Loucy (cell line): ENCODE measurements around the gene RUNX2.

Experiments
- H2AFZ ChIP-seq: fragments of 200-600 bp; sonication (generic); 2 replicates; pipeline ENCODE4 v1.6.0; 2016; ENCODE audit warnings: antibody characterized with exemption, mild to moderate bottlenecking, low read length, moderate library complexity
- H3F3A ChIP-seq: fragments of 200-600 bp; 2 replicates; pipeline ENCODE4 v1.6.0; 2016; ENCODE audit warnings: antibody characterized with exemption, low read depth, mild to moderate bottlenecking
- H3K27me3 ChIP-seq: fragments of 200-600 bp; sonication (generic); 2 replicates; pipeline ENCODE4 v1.6.1; 2014; ENCODE audit warnings: low read length, mild to moderate bottlenecking; ENCODE audit not compliant: insufficient read depth, poor library complexity, severe bottlenecking
- H3K36me3 ChIP-seq: fragments of 200-600 bp; sonication (generic); 2 replicates; pipeline ENCODE4 v1.6.1; 2016; ENCODE audit warnings: low read length; ENCODE audit not compliant: insufficient read depth
- H3K4me1 ChIP-seq: fragments of 200-600 bp; sonication (generic); 2 replicates; pipeline ENCODE4 v1.5.1; 2014; ENCODE audit warnings: low read length, mild to moderate bottlenecking; ENCODE audit not compliant: insufficient read depth, poor library complexity, severe bottlenecking
- H3K4me2 ChIP-seq: fragments of 200-600 bp; sonication (generic); 2 replicates; pipeline ENCODE4 v1.6.0; 2014; ENCODE audit warnings: antibody characterized with exemption, low read length, low read depth, mild to moderate bottlenecking; ENCODE audit not compliant: poor library complexity, severe bottlenecking
- H3K4me3 ChIP-seq: fragments of 200-600 bp; sonication (generic); 2 replicates; pipeline ENCODE4 v1.5.1; 2014; ENCODE audit warnings: low read length, mild to moderate bottlenecking, mixed read lengths; ENCODE audit not compliant: poor library complexity, severe bottlenecking
- H3K79me2 ChIP-seq: fragments of 200-600 bp; sonication (generic); 2 replicates; pipeline ENCODE4 v1.6.1; 2014; ENCODE audit warnings: low read length; ENCODE audit not compliant: insufficient read depth
- H3K9ac ChIP-seq: fragments of 200-600 bp; sonication (generic); 2 replicates; pipeline ENCODE4 v1.6.0; 2014; ENCODE audit warnings: mild to moderate bottlenecking, low read depth, low read length, moderate library complexity; ENCODE audit not compliant: poor library complexity, severe bottlenecking
- H3K9me2 ChIP-seq: fragments of 200-600 bp; sonication (generic); replicated peaks from 2 replicates; pipeline ENCODE4 v1.6.1; 2016; ENCODE audit warnings: low read depth, low read length, mixed read lengths
- H3K9me3 ChIP-seq: fragments of 200-600 bp; sonication (generic); 2 replicates; pipeline ENCODE4 v1.6.1; 2014; ENCODE audit warnings: mild to moderate bottlenecking, antibody characterized with exemption, low read length, low read depth; ENCODE audit not compliant: insufficient read depth
- H4K20me1 ChIP-seq: fragments of 200-600 bp; sonication (generic); 2 replicates; pipeline ENCODE4 v1.6.0; 2014; ENCODE audit warnings: antibody characterized with exemption, low read length, mild to moderate bottlenecking; ENCODE audit not compliant: insufficient read depth, poor library complexity, severe bottlenecking
- EZH2phosphoT487 ChIP-seq: fragments of 200-600 bp; IDR thresholded peaks from 2 replicates; pipeline ENCODE4 v1.6.1; 2018; ENCODE audit warnings: antibody characterized with exemption, mild to moderate bottlenecking, moderate library complexity, borderline replicate concordance
- TF ChIP-seq, protein P1 (sequence below): fragments of 200-600 bp; sonication (generic); conservative IDR thresholded peaks from 2 replicates; pipeline ENCODE4 v1.5.1; 2014; ENCODE audit warnings: mild to moderate bottlenecking, antibody characterized with exemption, low read length

RUNX2 gene

DNA sequence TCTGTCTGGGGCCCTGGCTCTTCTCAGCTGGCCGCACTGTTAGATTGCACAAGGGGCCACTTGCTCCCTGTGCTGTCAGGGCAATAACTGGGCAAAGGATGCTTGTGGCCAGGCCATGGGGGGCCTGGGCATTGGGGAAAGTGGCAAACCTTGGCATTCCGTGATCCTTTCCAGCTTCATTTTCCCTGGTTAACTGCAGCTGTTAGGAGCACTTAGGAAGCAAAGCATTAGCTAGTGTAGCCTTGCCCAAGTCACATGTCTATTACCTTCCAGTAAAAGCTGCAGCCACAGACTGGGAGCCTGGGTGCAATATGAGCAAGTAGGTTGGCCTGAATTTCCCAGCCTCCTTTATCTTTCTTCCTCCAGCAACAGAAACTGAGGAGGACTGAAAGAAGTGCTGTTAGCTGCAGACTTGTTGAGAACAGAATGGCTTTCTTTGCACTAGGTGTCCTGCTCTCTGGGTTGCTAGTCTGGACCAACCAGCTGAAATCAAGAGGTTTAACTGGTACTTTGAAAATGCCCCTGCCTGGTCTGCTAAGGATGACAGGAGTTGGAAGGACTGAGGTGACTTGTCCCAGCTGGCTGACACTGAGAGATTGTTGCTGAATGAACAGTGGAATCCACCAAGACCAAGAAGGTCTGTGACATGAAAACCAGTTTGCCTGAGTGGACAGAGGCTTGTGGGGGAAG is 361.9 kb downstream of the RUNX2 start:
- H2AFZ ChIP-seq, result no peak overlapping the region
- no peak overlapping the region for H3K9ac ChIP-seq
- TF ChIP-seq, protein P1, sequence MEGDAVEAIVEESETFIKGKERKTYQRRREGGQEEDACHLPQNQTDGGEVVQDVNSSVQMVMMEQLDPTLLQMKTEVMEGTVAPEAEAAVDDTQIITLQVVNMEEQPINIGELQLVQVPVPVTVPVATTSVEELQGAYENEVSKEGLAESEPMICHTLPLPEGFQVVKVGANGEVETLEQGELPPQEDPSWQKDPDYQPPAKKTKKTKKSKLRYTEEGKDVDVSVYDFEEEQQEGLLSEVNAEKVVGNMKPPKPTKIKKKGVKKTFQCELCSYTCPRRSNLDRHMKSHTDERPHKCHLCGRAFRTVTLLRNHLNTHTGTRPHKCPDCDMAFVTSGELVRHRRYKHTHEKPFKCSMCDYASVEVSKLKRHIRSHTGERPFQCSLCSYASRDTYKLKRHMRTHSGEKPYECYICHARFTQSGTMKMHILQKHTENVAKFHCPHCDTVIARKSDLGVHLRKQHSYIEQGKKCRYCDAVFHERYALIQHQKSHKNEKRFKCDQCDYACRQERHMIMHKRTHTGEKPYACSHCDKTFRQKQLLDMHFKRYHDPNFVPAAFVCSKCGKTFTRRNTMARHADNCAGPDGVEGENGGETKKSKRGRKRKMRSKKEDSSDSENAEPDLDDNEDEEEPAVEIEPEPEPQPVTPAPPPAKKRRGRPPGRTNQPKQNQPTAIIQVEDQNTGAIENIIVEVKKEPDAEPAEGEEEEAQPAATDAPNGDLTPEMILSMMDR, result no peak
- TF ChIP-seq EZH2phosphoT487, result no peak
- H3K79me2 ChIP-seq, result no peaks in the 10 kb centered on the region
- peaks cover 18% of the 10 kb centered on the region for H3K4me1 ChIP-seq
- H3K4me3 ChIP-seq, result no peak overlapping the region
- H3K9me3 ChIP-seq, result no peaks in the 10 kb centered on the region
- H3K4me2 ChIP-seq, result no peak overlapping the region
- no peaks in the 10 kb centered on the region for H3K27me3 ChIP-seq
- no peaks in the 10 kb centered on the region for H3K36me3 ChIP-seq
- no peaks in the 10 kb centered on the region for H3F3A ChIP-seq
- no peaks in the 10 kb centered on the region for H3K9me2 ChIP-seq
- H4K20me1 ChIP-seq, result no peaks in the 10 kb centered on the region

DNA sequence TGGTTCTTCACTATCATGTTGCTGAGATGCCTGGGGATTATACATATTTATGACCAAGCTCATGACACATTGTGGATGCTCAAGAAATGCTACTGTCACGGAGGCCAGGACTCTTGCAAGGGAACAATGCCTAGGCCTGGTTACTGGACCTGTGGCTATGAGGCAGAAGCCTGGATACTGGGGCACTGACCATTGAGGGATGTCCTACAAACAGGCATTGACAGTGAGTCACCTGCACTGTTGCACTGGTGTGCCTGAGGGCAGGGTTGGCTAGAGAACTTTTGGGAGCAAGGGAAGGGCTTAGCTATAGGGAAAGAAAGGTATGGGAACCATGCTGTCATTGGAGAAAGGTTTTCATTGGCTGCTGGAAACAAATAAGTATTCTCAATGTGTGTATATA is 362.7 kb downstream of the RUNX2 start:
- H4K20me1 ChIP-seq, result no peaks in the 10 kb centered on the region
- H3F3A ChIP-seq, result no peaks in the 10 kb centered on the region
- H3K9me2 ChIP-seq, result no peaks in the 10 kb centered on the region

DNA sequence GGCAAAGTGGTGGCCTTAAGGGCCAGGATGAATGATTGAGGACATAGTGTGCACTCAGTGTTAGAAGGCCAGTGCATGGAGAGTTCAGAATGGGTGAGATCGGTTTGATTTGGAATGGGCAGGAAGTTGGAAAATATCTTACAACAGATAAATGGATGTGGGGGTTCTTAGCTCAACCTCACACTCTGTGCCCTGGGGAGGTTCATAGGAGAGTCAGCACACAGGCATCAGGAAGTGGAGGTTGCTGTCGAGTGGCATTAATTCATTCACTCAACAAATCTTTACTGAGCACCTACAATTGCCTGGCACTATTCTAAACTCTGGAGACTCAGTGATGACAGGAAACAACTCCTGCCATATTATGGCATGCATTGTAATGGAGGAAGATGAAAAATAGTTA is 363.3 kb downstream of the RUNX2 start:
- Histone ChIP-seq H3K79me2 (no peaks in the 10 kb centered on the region), H3K27me3 (no peaks in the 10 kb centered on the region)
- TF ChIP-seq EZH2phosphoT487, result no peak
- TF ChIP-seq, protein P1, result no peak

More for the DNA sequence above, 362.7 kb downstream of the RUNX2 start:
- H3K4me1 ChIP-seq, result peaks cover 18% of the 10 kb centered on the region
- H3K27me3 ChIP-seq, result no peaks in the 10 kb centered on the region
- no peaks in the 10 kb centered on the region for H3K36me3 ChIP-seq
- H3K4me3 ChIP-seq, result no peak overlapping the region
- TF ChIP-seq, protein P1, result no peak
- no peak for TF ChIP-seq EZH2phosphoT487
- no peak overlapping the region for H3K9ac ChIP-seq
- H2AFZ ChIP-seq, result no peak overlapping the region
- H3K9me3 ChIP-seq, result no peaks in the 10 kb centered on the region
- H3K79me2 ChIP-seq, result no peaks in the 10 kb centered on the region
- no peak overlapping the region for H3K4me2 ChIP-seq

More for the DNA sequence above, 363.3 kb downstream of the RUNX2 start:
- H4K20me1 ChIP-seq, result no peaks in the 10 kb centered on the region
- no peaks in the 10 kb centered on the region for H3K9me2 ChIP-seq
- H3K9me3 ChIP-seq, result no peaks in the 10 kb centered on the region
- no peak overlapping the region for H2AFZ ChIP-seq
- no peaks in the 10 kb centered on the region for H3F3A ChIP-seq
- H3K4me2 ChIP-seq, result no peak overlapping the region
- no peaks in the 10 kb centered on the region for H3K36me3 ChIP-seq
- H3K4me1 ChIP-seq, result peaks cover 19% of the 10 kb centered on the region
- no peak overlapping the region for H3K4me3 ChIP-seq
- no peak overlapping the region for H3K9ac ChIP-seq
